Heart left ventricle (tissue), 13 donors: ENCODE measurements around the gene CLEC4G.

ENCODE experiments used
- CTCF ChIP-seq, 12 donors: fragments of 200-600 bp; sonication (generic) in 4 of 12; IDR thresholded peaks; one replicate each; pipeline versions ENCODE4 v1.5.0 to v1.8.0; 2018 to 2022; ENCODE audit warnings: antibody characterized with exemption in 12 of 12, mild to moderate bottlenecking in 5 of 12
- POLR2A ChIP-seq, 2 donors: fragments of 450-650 bp; IDR thresholded peaks; one replicate each; pipeline ENCODE4 v1.6.1; 2017; ENCODE audit warnings: antibody characterized with exemption in 2 of 2, mild to moderate bottlenecking in 2 of 2, moderate library complexity in 2 of 2
- donor health status: ischemic (EF 13 %, LVEDD 7.1; RV severe dilation, severe dysfunction).
- donor health status: DM: no; HTN: yes; CAD: no.
- donor health status: DM: no; HTN: no; CAD: no.
- donor health status: ischemic (EF 25% LVEDD 6.9; RV normal size, moderate dysfunction).
- donor health status: ischemic (EF 25% LVEDD 5.7; RV mildly dilated, moderate dysfunction).
- donor health status: ischemic (EF 35%, LVEDD 5.7; RV mildly dilated, moderate dysfunction).
- donor health status: nonischemic (EF 11% LVEDD 7.7; RV severe dilation, severe dysfunction).
- donor health status: DM: yes; HTN: yes; CAD: no.
- donor health status: PGD.
- donor health status: ischemic (EF 29% LVEDD 5.4; RV normal size, mild dysfunction).
- donor health status: nonischemic (EF 23%, LVEDD 6.1; RV moderate dilation, normal function).

GRCh38 chr19:7757358-7757757 is 25.4 kb upstream of the CLEC4G start:
- TF ChIP-seq POLR2A (IDR thresholded peaks at IDR 0.05): no peak
- TF ChIP-seq CTCF (IDR thresholded peaks at IDR 0.05): no peak
